ENCODE data around the gene C2orf68.
"Not testable (repeated sequence)": the region's sequence is repeated elsewhere in the genome, so short reads cannot be mapped to it uniquely, and the experiment has no call there.

The C2orf68 gene

GRCh38 chr2:85579266-85579935 lies 32.5 kb downstream of the C2orf68 start:
- DNase-seq = no peak

DNA sequence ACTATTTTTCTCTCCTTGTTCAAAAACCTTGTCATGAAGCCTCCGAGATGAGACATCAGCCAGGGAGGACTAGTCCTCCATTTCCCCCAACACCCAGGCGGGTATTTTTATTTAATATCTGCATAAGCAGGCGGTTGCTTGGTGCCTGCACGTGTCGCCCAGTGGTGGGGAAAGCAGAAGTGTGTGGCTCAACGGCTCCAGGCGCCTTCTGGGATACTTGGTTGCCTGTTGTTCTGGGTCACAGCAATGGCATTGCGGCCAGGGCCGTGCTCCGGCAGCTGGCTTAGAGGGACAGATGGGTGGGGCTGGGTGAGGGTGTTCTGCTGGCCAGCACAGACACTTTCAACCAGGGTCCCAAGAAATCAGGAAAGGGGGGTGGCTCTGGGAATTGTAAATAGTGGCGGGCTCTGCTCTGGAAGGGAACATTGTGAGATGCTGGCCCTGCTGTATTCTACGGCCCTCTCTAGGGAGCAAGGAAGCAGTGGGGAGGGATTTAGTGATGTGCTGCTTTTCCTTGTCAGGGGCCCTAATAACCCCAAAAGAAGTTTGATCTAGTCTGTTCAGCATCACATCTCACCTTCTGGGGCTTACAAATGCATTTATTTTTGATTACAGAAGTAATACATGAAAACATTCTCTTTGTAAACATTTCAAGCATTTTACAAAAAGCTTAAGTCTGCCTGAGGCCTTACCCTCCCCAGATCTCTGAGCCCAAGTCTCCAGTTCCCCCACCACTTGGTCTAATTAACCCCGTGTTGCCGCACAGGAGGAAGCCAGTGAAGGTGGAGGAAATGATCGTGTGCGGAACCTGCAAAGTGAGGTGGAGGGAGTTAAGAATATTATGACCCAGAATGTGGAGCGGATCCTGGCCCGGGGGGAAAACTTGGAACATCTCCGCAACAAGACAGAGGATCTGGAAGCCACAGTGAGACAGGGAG lies 33.4 kb downstream of the C2orf68 start:
- peak; percentile 25 to 51 for DNase-seq

- DNase-seq = peak; percentile 50 to 64
These were observed 34.3 kb downstream of the C2orf68 start, which contains the start of gene VAMP8 for GRCh38 chr2:85577386-85578242. Gene VAMP8, plus strand, starts transcription at chr2:85577586. Its CDS starts 61 bp downstream, at chr2:85577647.

DNA sequence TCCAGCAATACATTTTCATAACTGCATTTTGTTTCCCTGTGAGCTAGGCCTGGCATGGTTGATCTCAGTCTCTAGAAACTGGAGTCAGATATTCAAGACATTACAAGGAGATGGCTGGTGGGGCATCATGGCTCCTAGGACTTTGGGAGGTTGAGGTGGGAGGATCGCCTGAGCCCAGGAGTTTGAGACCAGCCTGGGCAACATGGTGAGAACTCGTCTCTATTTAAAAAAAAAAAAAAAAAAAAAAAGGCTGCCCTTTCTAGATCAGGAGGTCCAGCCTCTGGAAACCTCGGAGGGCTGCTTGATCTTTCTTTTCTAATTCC lies 34.8 kb downstream of the C2orf68 start:
- DNase-seq = no peak

- DNase-seq = no peak
These were observed 36.1 kb downstream of the C2orf68 start for GRCh38 chr2:85575739-85576138.

GRCh38 chr2:85566265-85566664 lies 45.6 kb downstream of the C2orf68 start:
- no peak for DNase-seq

DNA sequence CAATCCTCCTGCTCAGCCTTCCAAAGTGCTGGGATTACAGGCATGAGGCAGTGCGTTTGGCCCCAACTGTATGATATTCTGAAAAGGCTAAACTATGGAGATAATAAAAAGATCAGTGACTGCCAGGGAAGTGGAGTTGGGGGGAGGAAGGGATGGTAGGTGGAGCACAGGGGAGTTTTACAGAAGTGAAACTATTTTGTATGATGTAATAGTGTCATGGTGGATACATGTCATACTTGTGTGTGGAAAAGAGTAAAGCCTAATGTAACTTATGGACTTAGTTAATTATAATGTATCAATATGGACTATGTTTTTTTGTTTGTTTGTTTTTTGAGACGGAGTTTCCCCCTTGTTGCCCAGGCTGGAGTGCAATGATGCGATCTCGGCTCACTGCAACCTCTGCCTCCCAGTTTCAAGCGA lies 47.7 kb downstream of the C2orf68 start:
- peak in 1 of 2 donors; percentile 30 for DNase-seq

GRCh38 chr2:85561280-85562212 lies 50.3 kb downstream of the C2orf68 start, which contains the start of gene GGCX:
Gene GGCX, minus strand, starts transcription at chr2:85561493. Its CDS starts 65 bp downstream, at chr2:85561428.
- peak; percentile 95 for DNase-seq

DNA sequence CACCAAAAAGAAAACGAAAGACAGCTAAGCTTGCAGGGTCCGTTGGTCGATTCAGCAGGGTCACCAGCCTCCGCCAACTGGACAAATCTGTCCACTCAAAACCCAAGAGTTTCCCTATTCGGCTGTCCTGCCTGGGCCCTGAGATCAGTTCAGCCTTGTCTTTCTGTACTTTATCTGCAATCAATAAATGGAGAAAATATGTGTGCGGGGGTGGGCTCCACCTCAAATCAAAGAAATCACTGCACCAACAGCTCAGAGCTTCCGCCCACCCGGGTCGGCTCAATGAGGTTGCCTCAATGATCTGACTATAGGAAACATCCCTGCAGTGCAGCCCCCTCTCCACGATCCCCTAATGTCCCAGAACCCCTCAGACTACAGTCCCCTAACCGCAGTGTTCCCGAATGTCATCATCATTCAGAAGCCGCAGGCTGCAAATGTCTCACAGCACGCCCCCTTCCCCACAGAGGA lies 51.0 kb downstream of the C2orf68 start:
- DNase-seq = no peak

DNA sequence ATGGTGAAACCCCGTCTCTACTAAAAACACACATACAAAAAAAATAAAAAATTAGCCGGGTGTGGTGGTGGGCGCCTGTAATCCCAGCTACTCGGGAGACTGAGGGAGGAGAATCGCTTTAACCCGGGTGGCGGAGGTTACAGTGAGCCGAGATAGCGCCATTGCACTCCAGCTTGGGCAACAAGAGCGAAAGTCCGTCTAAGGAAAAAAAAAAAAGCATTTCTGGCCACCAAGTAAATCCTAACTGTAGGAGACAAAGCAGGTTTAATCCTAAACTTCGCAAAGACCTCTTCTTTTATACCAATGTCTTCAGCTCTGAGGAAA lies 51.5 kb downstream of the C2orf68 start:
- DNase-seq = not testable (repeated sequence)

DNA sequence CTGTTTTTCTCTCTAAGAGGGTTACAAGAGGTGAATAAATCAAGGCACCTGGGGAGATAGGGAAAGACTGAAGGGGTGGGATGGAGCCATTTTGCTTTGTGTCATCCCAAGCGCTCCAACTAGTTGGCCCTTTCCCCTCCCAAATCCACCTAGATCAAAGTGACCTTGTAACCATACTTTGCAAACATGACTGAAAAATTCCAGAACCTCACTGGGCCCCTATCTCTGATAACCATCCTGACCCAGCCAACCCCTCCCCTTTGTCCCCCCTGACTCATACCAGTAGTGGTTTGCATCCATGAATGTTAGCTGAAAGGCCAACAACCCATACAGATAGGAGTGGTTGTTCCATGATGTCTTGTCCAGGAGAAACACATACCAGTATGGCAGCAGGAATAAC lies 53.7 kb downstream of the C2orf68 start:
- no peak for DNase-seq

DNA sequence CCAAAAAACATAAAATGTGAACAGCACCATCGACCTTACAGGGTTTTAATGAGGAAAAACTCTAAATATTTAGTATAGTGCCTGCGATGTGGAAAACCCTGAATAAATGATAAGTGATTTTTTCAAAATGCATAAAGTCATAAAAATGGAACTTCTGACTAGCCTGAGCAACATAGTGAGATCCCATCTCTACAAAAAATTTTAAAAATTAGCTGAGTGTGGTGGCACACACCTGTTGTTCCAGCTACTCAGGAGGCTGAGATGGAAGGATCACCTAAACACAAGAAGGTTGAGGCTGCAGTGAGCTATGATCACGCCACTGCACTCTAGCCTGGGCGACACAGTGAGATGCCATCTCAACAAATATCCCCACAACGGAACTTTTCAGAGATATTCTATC lies 54.7 kb downstream of the C2orf68 start:
- DNase-seq = no peak
